ENCODE data around the gene TENM4. TPM values are rescaled to one million over a fixed set of nuclear protein-coding genes. Genes with fewer than 3 reads are reported as not detected.

TENM4 gene
- total RNA-seq, 1 experiment from 2014 or later: 25.0 TPM

DNA sequence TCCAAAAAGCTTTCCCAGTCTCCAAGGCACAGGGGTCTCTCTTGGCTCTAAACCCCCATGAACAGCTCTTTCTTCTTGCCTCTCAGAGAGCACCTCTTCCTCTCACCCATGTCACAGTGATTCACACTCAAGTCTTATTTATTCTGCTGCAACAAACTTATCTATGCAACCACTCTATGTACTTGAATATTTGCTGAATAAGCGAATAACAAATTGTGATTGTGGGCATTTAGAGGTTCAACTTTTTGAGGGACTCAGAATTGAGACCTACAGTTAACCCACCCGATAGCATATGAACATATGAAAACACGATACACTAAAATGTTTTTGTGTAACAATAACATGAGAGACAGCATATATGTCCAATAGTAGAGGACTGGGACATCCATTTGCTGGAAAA lies 729.1 kb downstream of the TENM4 start:
- H3K9me3 Mint-ChIP-seq: no peaks in the 10 kb centered on the region
- H3K4me1 Mint-ChIP-seq: peaks cover 7% of the 10 kb centered on the region
- POLR2A ChIA-PET: no interaction called here
- H3K27ac Mint-ChIP-seq: no peak overlapping the region
- TF ChIP-seq, protein P1, sequence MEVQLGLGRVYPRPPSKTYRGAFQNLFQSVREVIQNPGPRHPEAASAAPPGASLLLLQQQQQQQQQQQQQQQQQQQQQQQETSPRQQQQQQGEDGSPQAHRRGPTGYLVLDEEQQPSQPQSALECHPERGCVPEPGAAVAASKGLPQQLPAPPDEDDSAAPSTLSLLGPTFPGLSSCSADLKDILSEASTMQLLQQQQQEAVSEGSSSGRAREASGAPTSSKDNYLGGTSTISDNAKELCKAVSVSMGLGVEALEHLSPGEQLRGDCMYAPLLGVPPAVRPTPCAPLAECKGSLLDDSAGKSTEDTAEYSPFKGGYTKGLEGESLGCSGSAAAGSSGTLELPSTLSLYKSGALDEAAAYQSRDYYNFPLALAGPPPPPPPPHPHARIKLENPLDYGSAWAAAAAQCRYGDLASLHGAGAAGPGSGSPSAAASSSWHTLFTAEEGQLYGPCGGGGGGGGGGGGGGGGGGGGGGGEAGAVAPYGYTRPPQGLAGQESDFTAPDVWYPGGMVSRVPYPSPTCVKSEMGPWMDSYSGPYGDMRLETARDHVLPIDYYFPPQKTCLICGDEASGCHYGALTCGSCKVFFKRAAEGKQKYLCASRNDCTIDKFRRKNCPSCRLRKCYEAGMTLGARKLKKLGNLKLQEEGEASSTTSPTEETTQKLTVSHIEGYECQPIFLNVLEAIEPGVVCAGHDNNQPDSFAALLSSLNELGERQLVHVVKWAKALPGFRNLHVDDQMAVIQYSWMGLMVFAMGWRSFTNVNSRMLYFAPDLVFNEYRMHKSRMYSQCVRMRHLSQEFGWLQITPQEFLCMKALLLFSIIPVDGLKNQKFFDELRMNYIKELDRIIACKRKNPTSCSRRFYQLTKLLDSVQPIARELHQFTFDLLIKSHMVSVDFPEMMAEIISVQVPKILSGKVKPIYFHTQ (CRISPR knock-in tag; IDR thresholded peaks at IDR 0.05): no peak
- TF ChIP-seq, protein P2, sequence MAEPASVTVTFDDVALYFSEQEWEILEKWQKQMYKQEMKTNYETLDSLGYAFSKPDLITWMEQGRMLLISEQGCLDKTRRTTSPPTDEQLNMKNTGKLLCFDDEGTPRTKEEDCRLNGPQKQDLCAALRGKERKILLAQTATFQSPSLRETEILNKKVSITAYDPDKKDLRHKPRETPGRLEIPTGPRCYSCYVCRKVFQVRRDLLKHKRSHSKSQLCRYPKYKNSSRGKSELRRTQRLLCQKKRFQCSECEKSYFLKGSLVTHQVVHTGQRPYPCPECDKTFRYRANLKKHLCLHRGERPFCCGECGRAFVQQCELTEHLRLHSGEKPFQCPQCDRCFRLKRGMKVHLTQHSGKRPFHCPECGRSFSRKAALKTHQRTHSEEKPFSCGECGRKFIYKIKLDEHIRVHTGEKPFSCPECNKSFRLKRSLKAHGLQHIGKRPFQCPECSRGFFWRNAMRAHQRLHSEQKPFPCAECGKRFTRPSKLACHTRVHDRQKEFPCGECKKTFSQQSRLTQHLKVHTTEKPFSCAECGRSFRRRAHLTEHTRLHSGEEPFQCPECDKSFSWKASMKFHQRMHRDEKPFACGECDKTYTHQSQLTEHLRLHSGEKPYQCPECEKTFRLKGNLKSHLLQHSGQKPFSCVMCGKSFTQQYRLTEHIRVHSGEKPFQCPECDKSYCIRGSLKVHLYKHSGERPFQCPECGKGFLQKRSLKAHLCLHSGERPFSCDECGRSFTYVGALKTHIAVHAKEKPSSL (CRISPR knock-in tag; conservative IDR thresholded peaks at IDR 0.05): no peak
- TF ChIP-seq TEAD4 (CRISPR knock-in tag; IDR thresholded peaks at IDR 0.05) (no peak), IRF2 (CRISPR knock-in tag; IDR thresholded peaks at IDR 0.05; ENCODE audit: borderline replicate concordance, low read depth) (no peak), MYBL2 (CRISPR knock-in tag; IDR thresholded peaks at IDR 0.05) (no peak), SMAD3 (CRISPR knock-in tag; IDR thresholded peaks at IDR 0.05; ENCODE audit: borderline replicate concordance) (no peak), ZNF423 (CRISPR knock-in tag; IDR thresholded peaks at IDR 0.05) (no peak)
- TF ChIP-seq, protein P3, sequence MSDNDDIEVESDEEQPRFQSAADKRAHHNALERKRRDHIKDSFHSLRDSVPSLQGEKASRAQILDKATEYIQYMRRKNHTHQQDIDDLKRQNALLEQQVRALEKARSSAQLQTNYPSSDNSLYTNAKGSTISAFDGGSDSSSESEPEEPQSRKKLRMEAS (CRISPR knock-in tag; IDR thresholded peaks at IDR 0.05): no peak
- H3K36me3 Mint-ChIP-seq: no peaks in the 10 kb centered on the region
- no peaks in the 10 kb centered on the region for H3K27me3 Mint-ChIP-seq (ENCODE audit: low read depth)
- H3K4me3 Mint-ChIP-seq: no peak overlapping the region
- ATAC-seq (no peak), DNase-seq (ENCODE audit: low spot score) (no peak)
- CTCF ChIA-PET: no interaction called here

DNA sequence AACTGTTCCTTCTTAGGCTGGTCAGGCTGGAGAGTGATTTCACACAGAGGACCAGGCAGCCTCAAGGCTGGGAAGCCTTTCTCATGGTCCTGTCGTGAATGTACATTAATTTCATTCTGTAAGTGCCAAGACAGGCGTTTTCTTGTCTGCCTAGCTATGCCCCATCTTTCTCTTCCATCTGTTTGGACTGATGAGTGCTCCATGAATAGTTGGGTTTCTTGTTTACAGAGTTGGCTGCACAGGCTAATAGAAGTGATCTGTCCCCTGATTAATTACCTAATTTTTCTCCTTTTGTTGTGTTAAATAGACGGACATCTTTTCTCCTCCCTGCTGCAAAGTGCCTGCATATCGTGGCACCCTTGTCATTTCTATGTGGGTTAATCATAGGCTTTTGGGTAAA lies 730.4 kb downstream of the TENM4 start:
- H3K4me1 Mint-ChIP-seq: peaks cover 7% of the 10 kb centered on the region
- no peaks in the 10 kb centered on the region for H3K36me3 Mint-ChIP-seq
- no peak overlapping the region for H3K4me3 Mint-ChIP-seq
- no peaks in the 10 kb centered on the region for H3K27me3 Mint-ChIP-seq (ENCODE audit: low read depth)
- ChIA-PET CTCF (no interaction called here), POLR2A (no interaction called here)
- DNase-seq (ENCODE audit: low spot score) (no peak), ATAC-seq (no peak)
- H3K27ac Mint-ChIP-seq: no peak overlapping the region
- H3K9me3 Mint-ChIP-seq: no peaks in the 10 kb centered on the region
- TF ChIP-seq EMX1 (CRISPR knock-in tag; IDR thresholded peaks at IDR 0.05): no peak
- TF ChIP-seq HMGA2 (CRISPR knock-in tag; IDR thresholded peaks at IDR 0.05): no peak
- TF ChIP-seq, protein P1 (CRISPR knock-in tag; IDR thresholded peaks at IDR 0.05): no peak
- no peak for TF ChIP-seq NFYB (CRISPR knock-in tag; conservative IDR thresholded peaks at IDR 0.05; ENCODE audit: low read depth)
- TF ChIP-seq, protein P4, sequence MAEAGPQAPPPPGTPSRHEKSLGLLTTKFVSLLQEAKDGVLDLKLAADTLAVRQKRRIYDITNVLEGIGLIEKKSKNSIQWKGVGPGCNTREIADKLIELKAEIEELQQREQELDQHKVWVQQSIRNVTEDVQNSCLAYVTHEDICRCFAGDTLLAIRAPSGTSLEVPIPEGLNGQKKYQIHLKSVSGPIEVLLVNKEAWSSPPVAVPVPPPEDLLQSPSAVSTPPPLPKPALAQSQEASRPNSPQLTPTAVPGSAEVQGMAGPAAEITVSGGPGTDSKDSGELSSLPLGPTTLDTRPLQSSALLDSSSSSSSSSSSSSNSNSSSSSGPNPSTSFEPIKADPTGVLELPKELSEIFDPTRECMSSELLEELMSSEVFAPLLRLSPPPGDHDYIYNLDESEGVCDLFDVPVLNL (CRISPR knock-in tag; IDR thresholded peaks at IDR 0.05; ENCODE audit: borderline replicate concordance, low read depth): no peak
- no peak for TF ChIP-seq FOXJ3 (CRISPR knock-in tag; IDR thresholded peaks at IDR 0.05; ENCODE audit: borderline replicate concordance)
- no peak for TF ChIP-seq ZNF219 (CRISPR knock-in tag; IDR thresholded peaks at IDR 0.05; ENCODE audit: borderline replicate concordance)
- no peak for TF ChIP-seq NFATC4 (CRISPR knock-in tag; IDR thresholded peaks at IDR 0.05)
- TF ChIP-seq, protein P5, sequence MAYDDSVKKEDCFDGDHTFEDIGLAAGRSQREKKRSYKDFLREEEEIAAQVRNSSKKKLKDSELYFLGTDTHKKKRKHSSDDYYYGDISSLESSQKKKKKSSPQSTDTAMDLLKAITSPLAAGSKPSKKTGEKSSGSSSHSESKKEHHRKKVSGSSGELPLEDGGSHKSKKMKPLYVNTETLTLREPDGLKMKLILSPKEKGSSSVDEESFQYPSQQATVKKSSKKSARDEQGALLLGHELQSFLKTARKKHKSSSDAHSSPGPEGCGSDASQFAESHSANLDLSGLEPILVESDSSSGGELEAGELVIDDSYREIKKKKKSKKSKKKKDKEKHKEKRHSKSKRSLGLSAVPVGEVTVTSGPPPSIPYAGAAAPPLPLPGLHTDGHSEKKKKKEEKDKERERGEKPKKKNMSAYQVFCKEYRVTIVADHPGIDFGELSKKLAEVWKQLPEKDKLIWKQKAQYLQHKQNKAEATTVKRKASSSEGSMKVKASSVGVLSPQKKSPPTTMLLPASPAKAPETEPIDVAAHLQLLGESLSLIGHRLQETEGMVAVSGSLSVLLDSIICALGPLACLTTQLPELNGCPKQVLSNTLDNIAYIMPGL (CRISPR knock-in tag; IDR thresholded peaks at IDR 0.05): no peak
- TF ChIP-seq TP53 (CRISPR knock-in tag; IDR thresholded peaks at IDR 0.05): no peak
- TF ChIP-seq, protein P6, sequence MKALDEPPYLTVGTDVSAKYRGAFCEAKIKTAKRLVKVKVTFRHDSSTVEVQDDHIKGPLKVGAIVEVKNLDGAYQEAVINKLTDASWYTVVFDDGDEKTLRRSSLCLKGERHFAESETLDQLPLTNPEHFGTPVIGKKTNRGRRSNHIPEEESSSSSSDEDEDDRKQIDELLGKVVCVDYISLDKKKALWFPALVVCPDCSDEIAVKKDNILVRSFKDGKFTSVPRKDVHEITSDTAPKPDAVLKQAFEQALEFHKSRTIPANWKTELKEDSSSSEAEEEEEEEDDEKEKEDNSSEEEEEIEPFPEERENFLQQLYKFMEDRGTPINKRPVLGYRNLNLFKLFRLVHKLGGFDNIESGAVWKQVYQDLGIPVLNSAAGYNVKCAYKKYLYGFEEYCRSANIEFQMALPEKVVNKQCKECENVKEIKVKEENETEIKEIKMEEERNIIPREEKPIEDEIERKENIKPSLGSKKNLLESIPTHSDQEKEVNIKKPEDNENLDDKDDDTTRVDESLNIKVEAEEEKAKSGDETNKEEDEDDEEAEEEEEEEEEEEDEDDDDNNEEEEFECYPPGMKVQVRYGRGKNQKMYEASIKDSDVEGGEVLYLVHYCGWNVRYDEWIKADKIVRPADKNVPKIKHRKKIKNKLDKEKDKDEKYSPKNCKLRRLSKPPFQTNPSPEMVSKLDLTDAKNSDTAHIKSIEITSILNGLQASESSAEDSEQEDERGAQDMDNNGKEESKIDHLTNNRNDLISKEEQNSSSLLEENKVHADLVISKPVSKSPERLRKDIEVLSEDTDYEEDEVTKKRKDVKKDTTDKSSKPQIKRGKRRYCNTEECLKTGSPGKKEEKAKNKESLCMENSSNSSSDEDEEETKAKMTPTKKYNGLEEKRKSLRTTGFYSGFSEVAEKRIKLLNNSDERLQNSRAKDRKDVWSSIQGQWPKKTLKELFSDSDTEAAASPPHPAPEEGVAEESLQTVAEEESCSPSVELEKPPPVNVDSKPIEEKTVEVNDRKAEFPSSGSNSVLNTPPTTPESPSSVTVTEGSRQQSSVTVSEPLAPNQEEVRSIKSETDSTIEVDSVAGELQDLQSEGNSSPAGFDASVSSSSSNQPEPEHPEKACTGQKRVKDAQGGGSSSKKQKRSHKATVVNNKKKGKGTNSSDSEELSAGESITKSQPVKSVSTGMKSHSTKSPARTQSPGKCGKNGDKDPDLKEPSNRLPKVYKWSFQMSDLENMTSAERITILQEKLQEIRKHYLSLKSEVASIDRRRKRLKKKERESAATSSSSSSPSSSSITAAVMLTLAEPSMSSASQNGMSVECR (CRISPR knock-in tag; IDR thresholded peaks at IDR 0.05; ENCODE audit: borderline replicate concordance): no peak
- TF ChIP-seq PRRX2 (CRISPR knock-in tag; IDR thresholded peaks at IDR 0.05): no peak
- no peak for TF ChIP-seq ESRRA (CRISPR knock-in tag; IDR thresholded peaks at IDR 0.05; ENCODE audit: borderline replicate concordance)
- no peak for TF ChIP-seq IRF2 (CRISPR knock-in tag; IDR thresholded peaks at IDR 0.05; ENCODE audit: borderline replicate concordance, low read depth)

Measured in WTC11 (cell line).